Ishikawa (cell line): ENCODE measurements around the gene DARS1.

Experiments
- CEBPB ChIP-seq: IDR thresholded peaks from 2 replicates; pipeline ENCODE4 v1.6.1; 2012
- CREB1 ChIP-seq: IDR thresholded peaks from 2 replicates; pipeline ENCODE4 v1.6.1; 2012; ENCODE audit warnings: low read depth
- EGR1 ChIP-seq: IDR thresholded peaks from 2 replicates; pipeline ENCODE4 v1.6.1; 2012
- EP300 ChIP-seq: IDR thresholded peaks from 2 replicates; pipeline ENCODE4 v1.6.1; 2012; ENCODE audit warnings: borderline replicate concordance
- FOXM1 ChIP-seq: IDR thresholded peaks from 2 replicates; pipeline ENCODE4 v1.6.1; 2012; ENCODE audit warnings: low read depth, borderline replicate concordance
- MAX ChIP-seq: IDR thresholded peaks from 2 replicates; pipeline ENCODE4 v1.6.1; 2012
- NFIC ChIP-seq: IDR thresholded peaks from 2 replicates; pipeline ENCODE4 v1.6.1; 2012
- RAD21 ChIP-seq: IDR thresholded peaks from 2 replicates; pipeline ENCODE4 v1.6.1; 2012; ENCODE audit warnings: low read depth
- REST ChIP-seq: IDR thresholded peaks from 2 replicates; pipeline ENCODE4 v1.6.1; 2012; ENCODE audit warnings: low read depth, mild to moderate bottlenecking
- TAF1 ChIP-seq: IDR thresholded peaks from 2 replicates; pipeline ENCODE4 v1.6.1; 2012; ENCODE audit warnings: low read depth, mild to moderate bottlenecking
- TCF12 ChIP-seq: IDR thresholded peaks from 2 replicates; pipeline ENCODE4 v1.6.1; 2012; ENCODE audit warnings: low read depth
- TEAD4 ChIP-seq: IDR thresholded peaks from 2 replicates; pipeline ENCODE4 v1.6.1; 2012
- USF1 ChIP-seq: IDR thresholded peaks from 2 replicates; pipeline ENCODE4 v1.6.1; 2012
- YY1 ChIP-seq: IDR thresholded peaks from 2 replicates; pipeline ENCODE4 v1.6.1; 2012; ENCODE audit warnings: low read depth
- ZBTB7A ChIP-seq: IDR thresholded peaks from 2 replicates; pipeline ENCODE4 v1.6.1; 2012; ENCODE audit warnings: low read depth

Gene DARS1

GRCh38 chr2:135894930-135895329, 90.5 kb downstream of the DARS1 start:
- TF ChIP-seq REST (no peak), NFIC (no peak), RAD21 (no peak), TAF1 (no peak), CEBPB (no peak)

- TF ChIP-seq REST = no peak
- TF ChIP-seq YY1 = no peak
- no peak for TF ChIP-seq MAX
Measured at GRCh38 chr2:135893374-135893794, 92.0 kb downstream of the DARS1 start.

GRCh38 chr2:135890835-135891234, 94.6 kb downstream of the DARS1 start:
- TF ChIP-seq NFIC = no peak
- no peak for TF ChIP-seq REST
- TF ChIP-seq TEAD4 = no peak
- TF ChIP-seq CREB1 = no peak
- TF ChIP-seq TAF1 = no peak
- no peak for TF ChIP-seq RAD21
- TF ChIP-seq USF1 = no peak
- TF ChIP-seq MAX = no peak
- no peak for TF ChIP-seq YY1

- TF ChIP-seq RAD21 (no peak), YY1 (no peak), FOXM1 (no peak), TCF12 (no peak), MAX (no peak), NFIC (no peak), REST (no peak), EGR1 (no peak), CREB1 (no peak), CEBPB (no peak), TEAD4 (no peak), TAF1 (no peak), ZBTB7A (no peak), USF1 (no peak), EP300 (no peak)
Measured at GRCh38 chr2:135890149-135890548, 95.3 kb downstream of the DARS1 start.
